ENCODE measurements around the gene EXOC3. TPM values are rescaled to one million over a fixed set of nuclear protein-coding genes. Genes with fewer than 3 reads are reported as not detected.

Gene EXOC3
- polyA plus RNA-seq, 1 donor from 2014 or later: 27.7 TPM

DNA sequence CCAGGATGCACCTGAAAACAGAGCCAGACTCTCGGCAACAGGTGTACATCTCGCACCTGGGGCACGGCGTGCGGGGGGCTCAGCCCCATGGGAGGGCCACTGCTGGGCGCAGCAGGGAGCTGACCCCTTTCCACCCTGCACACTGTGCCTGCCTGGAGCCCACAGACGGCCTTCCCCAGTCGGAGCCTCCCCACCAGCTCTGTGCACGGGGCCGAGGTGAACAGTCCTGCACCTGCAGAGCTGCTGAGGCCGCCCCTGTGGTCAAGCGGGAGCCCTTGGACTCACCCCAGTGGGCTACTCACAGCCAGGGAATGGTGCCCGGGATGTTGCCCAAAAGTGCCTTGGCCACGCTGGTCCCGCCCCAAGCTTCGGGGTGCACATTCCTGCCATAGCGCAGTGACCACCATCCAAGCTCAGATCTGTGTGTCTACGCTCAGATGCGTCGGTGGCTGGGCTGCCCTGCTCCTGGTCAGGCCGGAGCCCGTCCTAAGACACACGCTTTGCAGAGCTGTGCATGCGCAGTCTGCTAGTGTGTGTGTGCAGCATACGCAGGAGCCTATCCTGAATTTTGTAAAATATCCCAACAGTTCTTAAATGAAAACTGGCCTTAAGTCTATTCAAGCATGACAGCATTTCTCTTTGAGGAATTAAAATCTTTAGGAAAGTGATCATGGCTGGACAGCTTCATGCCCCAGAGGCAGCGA, 8.4 kb upstream of the EXOC3 start (continued):
- TF ChIP-seq EZH2 (IDR thresholded peaks at IDR 0.05; ENCODE audit: borderline replicate concordance, insufficient read depth, low read length, poor library complexity, severe bottlenecking) (no peak), TAF1 (IDR thresholded peaks at IDR 0.05; ENCODE audit: low read depth) (no peak), POLR2AphosphoS5 (IDR thresholded peaks at IDR 0.05) (no peak), EP300 (conservative IDR thresholded peaks at IDR 0.05; ENCODE audit: poor library complexity, severe bottlenecking) (no peak)

DNA sequence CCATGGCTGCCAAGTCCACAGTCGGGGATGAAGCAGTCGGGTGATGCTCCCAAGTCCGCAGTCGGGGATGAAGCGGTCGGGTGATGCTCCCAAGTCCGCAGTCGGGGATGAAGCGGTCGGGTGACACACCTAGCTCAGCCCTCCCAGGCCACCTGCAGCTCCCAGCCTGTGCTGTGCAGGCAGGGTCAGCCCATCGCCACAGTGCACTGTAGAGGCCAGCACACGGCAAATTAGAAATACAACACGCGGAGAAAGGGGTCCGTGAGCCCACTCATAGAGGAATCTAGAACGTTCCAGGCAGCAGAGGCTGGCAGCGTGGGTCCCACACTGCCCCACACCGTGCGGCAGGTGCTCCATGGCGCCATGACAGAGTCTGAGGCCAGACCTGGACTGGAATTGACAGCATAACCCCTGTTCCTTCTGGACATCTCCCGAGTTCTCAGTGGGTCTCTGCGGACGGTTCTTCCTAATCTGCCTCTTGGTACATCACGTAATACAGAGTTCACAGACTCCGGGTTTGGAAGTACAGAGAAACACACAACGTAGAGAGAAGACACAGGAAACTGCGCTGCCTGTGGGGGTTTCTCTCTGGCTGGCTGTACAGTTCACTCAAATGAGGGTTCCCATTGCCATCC, 7.7 kb upstream of the EXOC3 start:
- no peaks in the 10 kb centered on the region for H3F3A ChIP-seq (ENCODE audit: insufficient read depth, low read length, poor library complexity, severe bottlenecking)
- no peak overlapping the region for H3K27ac ChIP-seq (ENCODE audit: low read length)
- H3K79me2 ChIP-seq (replicated peaks; ENCODE audit: insufficient read depth, low read length): no peaks in the 10 kb centered on the region
- no peaks in the 10 kb centered on the region for H4K20me1 ChIP-seq (ENCODE audit: insufficient read depth)
- no peaks in the 10 kb centered on the region for H3K36me3 ChIP-seq (ENCODE audit: insufficient read depth, low read length)
- H3K9me3 ChIP-seq (ENCODE audit: low read length): no peaks in the 10 kb centered on the region
- no peak overlapping the region for H3K4me3 ChIP-seq (ENCODE audit: low read length)
- H3K27me3 ChIP-seq (ENCODE audit: insufficient read depth, low read depth, low read length): no peaks in the 10 kb centered on the region
- H3K4me2 ChIP-seq (ENCODE audit: low read length): no peak overlapping the region
- H3K9me2 ChIP-seq (ENCODE audit: insufficient read depth, low read length): no peaks in the 10 kb centered on the region
- no peak overlapping the region for H2AFZ ChIP-seq (ENCODE audit: low read depth, low read length)
- no peak overlapping the region for H3K9ac ChIP-seq (ENCODE audit: low read length)
- TF ChIP-seq, protein P1, sequence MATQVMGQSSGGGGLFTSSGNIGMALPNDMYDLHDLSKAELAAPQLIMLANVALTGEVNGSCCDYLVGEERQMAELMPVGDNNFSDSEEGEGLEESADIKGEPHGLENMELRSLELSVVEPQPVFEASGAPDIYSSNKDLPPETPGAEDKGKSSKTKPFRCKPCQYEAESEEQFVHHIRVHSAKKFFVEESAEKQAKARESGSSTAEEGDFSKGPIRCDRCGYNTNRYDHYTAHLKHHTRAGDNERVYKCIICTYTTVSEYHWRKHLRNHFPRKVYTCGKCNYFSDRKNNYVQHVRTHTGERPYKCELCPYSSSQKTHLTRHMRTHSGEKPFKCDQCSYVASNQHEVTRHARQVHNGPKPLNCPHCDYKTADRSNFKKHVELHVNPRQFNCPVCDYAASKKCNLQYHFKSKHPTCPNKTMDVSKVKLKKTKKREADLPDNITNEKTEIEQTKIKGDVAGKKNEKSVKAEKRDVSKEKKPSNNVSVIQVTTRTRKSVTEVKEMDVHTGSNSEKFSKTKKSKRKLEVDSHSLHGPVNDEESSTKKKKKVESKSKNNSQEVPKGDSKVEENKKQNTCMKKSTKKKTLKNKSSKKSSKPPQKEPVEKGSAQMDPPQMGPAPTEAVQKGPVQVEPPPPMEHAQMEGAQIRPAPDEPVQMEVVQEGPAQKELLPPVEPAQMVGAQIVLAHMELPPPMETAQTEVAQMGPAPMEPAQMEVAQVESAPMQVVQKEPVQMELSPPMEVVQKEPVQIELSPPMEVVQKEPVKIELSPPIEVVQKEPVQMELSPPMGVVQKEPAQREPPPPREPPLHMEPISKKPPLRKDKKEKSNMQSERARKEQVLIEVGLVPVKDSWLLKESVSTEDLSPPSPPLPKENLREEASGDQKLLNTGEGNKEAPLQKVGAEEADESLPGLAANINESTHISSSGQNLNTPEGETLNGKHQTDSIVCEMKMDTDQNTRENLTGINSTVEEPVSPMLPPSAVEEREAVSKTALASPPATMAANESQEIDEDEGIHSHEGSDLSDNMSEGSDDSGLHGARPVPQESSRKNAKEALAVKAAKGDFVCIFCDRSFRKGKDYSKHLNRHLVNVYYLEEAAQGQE (IDR thresholded peaks at IDR 0.05; ENCODE audit: borderline replicate concordance): no peak
- no peak for TF ChIP-seq EP300 (conservative IDR thresholded peaks at IDR 0.05; ENCODE audit: poor library complexity, severe bottlenecking)
- no peak for TF ChIP-seq MXI1 (conservative IDR thresholded peaks at IDR 0.05; ENCODE audit: poor library complexity, severe bottlenecking)
- no peak for TF ChIP-seq SMC3 (conservative IDR thresholded peaks at IDR 0.05; ENCODE audit: poor library complexity)
- no peak for TF ChIP-seq RAD21 (conservative IDR thresholded peaks at IDR 0.05)
- no peak for TF ChIP-seq EZH2 (IDR thresholded peaks at IDR 0.05; ENCODE audit: borderline replicate concordance, insufficient read depth, low read length, poor library complexity, severe bottlenecking)
- no peak for TF ChIP-seq TAF1 (IDR thresholded peaks at IDR 0.05; ENCODE audit: low read depth)
- TF ChIP-seq POLR2AphosphoS5 (IDR thresholded peaks at IDR 0.05): no peak
- TF ChIP-seq, protein P2, sequence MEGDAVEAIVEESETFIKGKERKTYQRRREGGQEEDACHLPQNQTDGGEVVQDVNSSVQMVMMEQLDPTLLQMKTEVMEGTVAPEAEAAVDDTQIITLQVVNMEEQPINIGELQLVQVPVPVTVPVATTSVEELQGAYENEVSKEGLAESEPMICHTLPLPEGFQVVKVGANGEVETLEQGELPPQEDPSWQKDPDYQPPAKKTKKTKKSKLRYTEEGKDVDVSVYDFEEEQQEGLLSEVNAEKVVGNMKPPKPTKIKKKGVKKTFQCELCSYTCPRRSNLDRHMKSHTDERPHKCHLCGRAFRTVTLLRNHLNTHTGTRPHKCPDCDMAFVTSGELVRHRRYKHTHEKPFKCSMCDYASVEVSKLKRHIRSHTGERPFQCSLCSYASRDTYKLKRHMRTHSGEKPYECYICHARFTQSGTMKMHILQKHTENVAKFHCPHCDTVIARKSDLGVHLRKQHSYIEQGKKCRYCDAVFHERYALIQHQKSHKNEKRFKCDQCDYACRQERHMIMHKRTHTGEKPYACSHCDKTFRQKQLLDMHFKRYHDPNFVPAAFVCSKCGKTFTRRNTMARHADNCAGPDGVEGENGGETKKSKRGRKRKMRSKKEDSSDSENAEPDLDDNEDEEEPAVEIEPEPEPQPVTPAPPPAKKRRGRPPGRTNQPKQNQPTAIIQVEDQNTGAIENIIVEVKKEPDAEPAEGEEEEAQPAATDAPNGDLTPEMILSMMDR (IDR thresholded peaks at IDR 0.05; ENCODE audit: poor library complexity, severe bottlenecking): no peak

All from neural cell (in vitro differentiated cells).